ENCODE measurements around the gene ALDH1A2.

- TF ChIP-seq POLR2AphosphoS5 (IDR thresholded peaks at IDR 0.05; ENCODE audit: low read depth, low read length) (no peak), CTCF (IDR thresholded peaks at IDR 0.05) (no peak)
Measured at GRCh38 chr15:57921371-57921770, 144.1 kb downstream of the ALDH1A2 start.

All from Panc1 (cell line).